Measurements from ENCODE around the gene LAMC3. TPM values are rescaled to one million over a fixed set of nuclear protein-coding genes. Genes with fewer than 3 reads are reported as not detected.

Gene LAMC3
- total and polyA plus RNA-seq, 2 experiments from 2014 or later: 29.5 to 43.4 TPM

- Histone ChIP-seq H3K27me3 (no peaks in the 10 kb centered on the region), H2AFZ (no peak overlapping the region), H3K4me3 (no peak overlapping the region), H3K4me2 (no peak overlapping the region), H3K36me3 (replicated peaks; ENCODE audit: insufficient read depth, low read depth) (no peaks in the 10 kb centered on the region), H4K20me1 (ENCODE audit: insufficient read depth, poor library complexity, severe bottlenecking) (no peaks in the 10 kb centered on the region), H3K9me3 (ENCODE audit: low read depth) (no peaks in the 10 kb centered on the region), H3K9me2 (replicated peaks; ENCODE audit: insufficient read depth) (no peaks in the 10 kb centered on the region), H3K79me2 (no peaks in the 10 kb centered on the region), H3K4me1 (ENCODE audit: insufficient read depth) (no peaks in the 10 kb centered on the region), H3K27ac (no peak overlapping the region)
- no peak for DNase-seq (ENCODE audit: low spot score)
- TF ChIP-seq EZH2phosphoT487 (IDR thresholded peaks at IDR 0.05; ENCODE audit: low read depth, severe bottlenecking, unreplicated experiment): no peak
- TF ChIP-seq CTCF (IDR thresholded peaks at IDR 0.05; ENCODE audit: poor library complexity): no peak
- TF ChIP-seq EZH2 (IDR thresholded peaks at IDR 0.05; ENCODE audit: borderline replicate concordance): no peak
- 95% methylated on average over 16 of the region's 17 CpGs for WGBS (ENCODE audit: low lambda C conversion rate, missing lambda C conversion rate)
Measured at GRCh38 chr9:131050831-131051230, 41.9 kb downstream of the LAMC3 start.

- no peak for DNase-seq (ENCODE audit: low spot score)
- H2AFZ ChIP-seq: no peak overlapping the region
- H3K4me3 ChIP-seq: no peak overlapping the region
- H3K9me3 ChIP-seq (ENCODE audit: low read depth): no peaks in the 10 kb centered on the region
- H3K9me2 ChIP-seq (replicated peaks; ENCODE audit: insufficient read depth): no peaks in the 10 kb centered on the region
- H3K27ac ChIP-seq: no peak overlapping the region
- no peaks in the 10 kb centered on the region for H3K4me1 ChIP-seq (ENCODE audit: insufficient read depth)
- H3K27me3 ChIP-seq: no peaks in the 10 kb centered on the region
- no peaks in the 10 kb centered on the region for H3K36me3 ChIP-seq (replicated peaks; ENCODE audit: insufficient read depth, low read depth)
- H3K79me2 ChIP-seq: no peaks in the 10 kb centered on the region
- WGBS (ENCODE audit: low lambda C conversion rate, missing lambda C conversion rate): 90% methylated on average over 25 of the region's 25 CpGs
- no peaks in the 10 kb centered on the region for H4K20me1 ChIP-seq (ENCODE audit: insufficient read depth, poor library complexity, severe bottlenecking)
- no peak for TF ChIP-seq EZH2phosphoT487 (IDR thresholded peaks at IDR 0.05; ENCODE audit: low read depth, severe bottlenecking, unreplicated experiment)
- TF ChIP-seq EZH2 (IDR thresholded peaks at IDR 0.05; ENCODE audit: borderline replicate concordance): no peak
- no peak for TF ChIP-seq CTCF (IDR thresholded peaks at IDR 0.05; ENCODE audit: poor library complexity)
- no peak overlapping the region for H3K4me2 ChIP-seq
Measured at GRCh38 chr9:131051592-131052517, 42.9 kb downstream of the LAMC3 start.

GRCh38 chr9:131053896-131054295, 44.9 kb downstream of the LAMC3 start:
- Histone ChIP-seq H4K20me1 (ENCODE audit: insufficient read depth, poor library complexity, severe bottlenecking) (no peaks in the 10 kb centered on the region), H3K4me2 (no peak overlapping the region), H3K9me2 (replicated peaks; ENCODE audit: insufficient read depth) (no peaks in the 10 kb centered on the region), H3K27me3 (no peaks in the 10 kb centered on the region), H3K79me2 (no peaks in the 10 kb centered on the region), H2AFZ (no peak overlapping the region), H3K27ac (no peak overlapping the region), H3K4me1 (ENCODE audit: insufficient read depth) (no peaks in the 10 kb centered on the region), H3K4me3 (no peak overlapping the region), H3K36me3 (replicated peaks; ENCODE audit: insufficient read depth, low read depth) (no peaks in the 10 kb centered on the region), H3K9me3 (ENCODE audit: low read depth) (no peaks in the 10 kb centered on the region)
- 94% methylated on average over 3 of the region's 3 CpGs for WGBS (ENCODE audit: low lambda C conversion rate, missing lambda C conversion rate)
- no peak for TF ChIP-seq CTCF (IDR thresholded peaks at IDR 0.05; ENCODE audit: poor library complexity)
- no peak for TF ChIP-seq EZH2 (IDR thresholded peaks at IDR 0.05; ENCODE audit: borderline replicate concordance)
- TF ChIP-seq EZH2phosphoT487 (IDR thresholded peaks at IDR 0.05; ENCODE audit: low read depth, severe bottlenecking, unreplicated experiment): no peak
- no peak for DNase-seq (ENCODE audit: low spot score)
